Tibial nerve (tissue), 4 donors: ENCODE results near the gene FHAD1.

Experiments used
- CTCF ChIP-seq, 5 experiments: fragments of 200-600 bp in 3 of 5; fragments of 450-650 bp in 2 of 5; sonication (generic) in 3 of 5; IDR thresholded peaks; one replicate each; pipeline ENCODE4 v1.5.1; 2016 to 2019; ENCODE audit warnings: antibody characterized with exemption in 5 of 5, mild to moderate bottlenecking in 3 of 5, moderate library complexity in 2 of 5
- EP300 ChIP-seq, 2 donors: sonication (generic); formaldehyde crosslinking; IDR thresholded peaks; one replicate each; pipeline ENCODE4 v1.6.1; 2017; ENCODE audit warnings: antibody characterized with exemption in 2 of 2, mild to moderate bottlenecking in 1 of 2
- POLR2A ChIP-seq, 2 donors: fragments of 450-650 bp; IDR thresholded peaks; one replicate each; pipeline ENCODE4 v1.6.1; 2017; ENCODE audit warnings: antibody characterized with exemption in 2 of 2, mild to moderate bottlenecking in 2 of 2, moderate library complexity in 2 of 2

DNA sequence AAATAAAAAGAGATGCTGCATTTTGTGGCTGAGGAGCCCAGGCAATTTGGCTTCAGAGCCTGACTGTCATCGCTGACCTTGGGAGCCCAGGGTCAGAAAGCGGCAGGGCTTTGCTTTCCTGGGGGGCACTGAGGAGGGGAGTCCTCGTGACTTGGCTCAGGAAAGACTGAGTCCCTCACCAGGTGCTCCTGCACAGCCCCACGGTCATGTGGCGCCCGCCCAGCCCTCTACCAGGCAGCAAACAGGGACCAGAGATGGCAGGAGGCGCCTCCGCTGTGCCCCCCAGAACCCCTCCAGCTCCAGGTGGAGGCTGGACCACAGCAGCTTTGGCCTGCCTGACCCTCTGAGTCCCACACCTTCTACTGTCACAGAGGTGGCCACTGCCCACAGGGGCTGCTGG is 175.8 kb downstream of the FHAD1 start:
- TF ChIP-seq CTCF (IDR thresholded peaks at IDR 0.05) (no peak), EP300 (IDR thresholded peaks at IDR 0.05) (no peak), POLR2A (IDR thresholded peaks at IDR 0.05) (no peak)
